Measurements from ENCODE around the gene STAG3. TPM values are rescaled to one million over a fixed set of nuclear protein-coding genes. Genes with fewer than 3 reads are reported as not detected.

Gene STAG3
- total and polyA plus RNA-seq, 4 donors: 2.0 to 2.8 (median 2.1) TPM

DNA sequence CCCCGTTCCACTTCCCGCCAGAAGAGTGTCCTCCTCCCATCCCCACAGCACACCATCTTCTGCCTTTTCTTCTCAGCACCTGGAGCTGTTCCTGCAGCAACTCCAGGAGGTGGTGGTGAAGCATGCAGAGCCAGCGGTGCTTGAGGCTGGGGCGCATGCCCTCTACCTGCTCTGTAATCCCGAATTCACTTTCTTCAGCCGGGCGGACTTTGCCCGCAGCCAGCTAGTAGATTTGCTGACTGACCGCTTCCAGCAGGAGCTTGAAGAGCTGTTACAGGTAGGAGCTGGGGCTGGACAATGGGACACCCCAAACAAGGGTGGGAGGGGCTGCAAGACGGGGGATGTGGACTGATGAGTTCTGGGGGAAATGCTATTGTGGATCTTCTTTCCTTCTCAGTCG, 23.0 kb downstream of the STAG3 start:
- Histone ChIP-seq H3K9ac (ENCODE audit: insufficient read depth in 1 of 2, low read length in 2 of 2) (no peak overlapping the region), H3K27me3 (ENCODE audit: control insufficient read depth in 3 of 3, insufficient read depth in 3 of 3, low read length in 2 of 3) (no peaks in the 10 kb centered on the region), H3K27ac (ENCODE audit: low read depth in 1 of 2, low read length in 1 of 2) (no peak overlapping the region), H3K9me3 (ENCODE audit: control insufficient read depth in 4 of 4, insufficient read depth in 3 of 4, low read length in 3 of 4) (no peaks in the 10 kb centered on the region), H3K36me3 (ENCODE audit: control insufficient read depth in 4 of 4, insufficient read depth in 4 of 4, low read length in 4 of 4) (no peaks in the 10 kb centered on the region), H3K4me3 (no peak overlapping the region), H3K4me1 (ENCODE audit: control insufficient read depth in 5 of 5, insufficient read depth in 5 of 5, low read length in 5 of 5) (no peaks in the 10 kb centered on the region)
- TF ChIP-seq, protein P1, sequence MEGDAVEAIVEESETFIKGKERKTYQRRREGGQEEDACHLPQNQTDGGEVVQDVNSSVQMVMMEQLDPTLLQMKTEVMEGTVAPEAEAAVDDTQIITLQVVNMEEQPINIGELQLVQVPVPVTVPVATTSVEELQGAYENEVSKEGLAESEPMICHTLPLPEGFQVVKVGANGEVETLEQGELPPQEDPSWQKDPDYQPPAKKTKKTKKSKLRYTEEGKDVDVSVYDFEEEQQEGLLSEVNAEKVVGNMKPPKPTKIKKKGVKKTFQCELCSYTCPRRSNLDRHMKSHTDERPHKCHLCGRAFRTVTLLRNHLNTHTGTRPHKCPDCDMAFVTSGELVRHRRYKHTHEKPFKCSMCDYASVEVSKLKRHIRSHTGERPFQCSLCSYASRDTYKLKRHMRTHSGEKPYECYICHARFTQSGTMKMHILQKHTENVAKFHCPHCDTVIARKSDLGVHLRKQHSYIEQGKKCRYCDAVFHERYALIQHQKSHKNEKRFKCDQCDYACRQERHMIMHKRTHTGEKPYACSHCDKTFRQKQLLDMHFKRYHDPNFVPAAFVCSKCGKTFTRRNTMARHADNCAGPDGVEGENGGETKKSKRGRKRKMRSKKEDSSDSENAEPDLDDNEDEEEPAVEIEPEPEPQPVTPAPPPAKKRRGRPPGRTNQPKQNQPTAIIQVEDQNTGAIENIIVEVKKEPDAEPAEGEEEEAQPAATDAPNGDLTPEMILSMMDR (IDR thresholded peaks at IDR 0.05; ENCODE audit: control extremely low read depth, extremely low read depth): no peak
- no peak for ATAC-seq (ENCODE audit: insufficient read depth, low FRiP score)
- WGBS, 2 donors: 79 to 89% methylated on average over 11 of the region's 11 CpGs
- no peak for DNase-seq

DNA sequence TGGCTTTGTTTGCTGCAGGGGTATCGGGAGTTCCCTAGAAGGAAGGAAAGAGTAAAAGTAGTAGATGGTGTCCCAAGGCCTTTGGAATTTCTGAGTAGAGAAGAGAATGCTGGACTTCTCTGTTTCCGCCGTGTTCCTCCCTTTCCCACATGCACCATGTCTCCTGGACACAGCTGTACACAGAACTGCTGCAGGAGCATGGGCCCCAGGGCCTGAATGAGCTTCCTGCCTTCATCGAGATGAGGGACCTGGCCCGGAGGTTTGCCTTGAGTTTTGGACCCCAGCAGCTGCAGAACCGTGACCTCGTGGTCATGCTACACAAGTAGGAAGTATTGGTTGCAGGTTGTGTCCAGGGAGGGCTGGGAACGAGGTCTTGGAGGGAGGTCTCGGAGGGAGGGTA, 26.7 kb downstream of the STAG3 start:
- TF ChIP-seq, protein P1 (IDR thresholded peaks at IDR 0.05; ENCODE audit: control extremely low read depth, extremely low read depth): no peak
- WGBS, 2 donors: 86 to 87% methylated on average over 9 of the region's 9 CpGs
- no peak overlapping the region for H3K4me3 ChIP-seq
- H3K9me3 ChIP-seq (ENCODE audit: control insufficient read depth in 4 of 4, insufficient read depth in 3 of 4, low read length in 3 of 4): no peaks in the 10 kb centered on the region
- ATAC-seq (ENCODE audit: insufficient read depth, low FRiP score) (no peak), DNase-seq (no peak)
- H3K36me3 ChIP-seq (ENCODE audit: control insufficient read depth in 4 of 4, insufficient read depth in 4 of 4, low read length in 4 of 4): no peaks in the 10 kb centered on the region
- no peak overlapping the region for H3K9ac ChIP-seq (ENCODE audit: insufficient read depth in 1 of 2, low read length in 2 of 2)
- H3K27ac ChIP-seq (ENCODE audit: low read depth in 1 of 2, low read length in 1 of 2): no peak overlapping the region
- peaks cover 0 to 4% (median 0%) of the 10 kb centered on the region in 5 donors for H3K4me1 ChIP-seq (ENCODE audit: control insufficient read depth in 5 of 5, insufficient read depth in 5 of 5, low read length in 5 of 5)
- no peaks in the 10 kb centered on the region for H3K27me3 ChIP-seq (ENCODE audit: control insufficient read depth in 3 of 3, insufficient read depth in 3 of 3, low read length in 2 of 3)

DNA sequence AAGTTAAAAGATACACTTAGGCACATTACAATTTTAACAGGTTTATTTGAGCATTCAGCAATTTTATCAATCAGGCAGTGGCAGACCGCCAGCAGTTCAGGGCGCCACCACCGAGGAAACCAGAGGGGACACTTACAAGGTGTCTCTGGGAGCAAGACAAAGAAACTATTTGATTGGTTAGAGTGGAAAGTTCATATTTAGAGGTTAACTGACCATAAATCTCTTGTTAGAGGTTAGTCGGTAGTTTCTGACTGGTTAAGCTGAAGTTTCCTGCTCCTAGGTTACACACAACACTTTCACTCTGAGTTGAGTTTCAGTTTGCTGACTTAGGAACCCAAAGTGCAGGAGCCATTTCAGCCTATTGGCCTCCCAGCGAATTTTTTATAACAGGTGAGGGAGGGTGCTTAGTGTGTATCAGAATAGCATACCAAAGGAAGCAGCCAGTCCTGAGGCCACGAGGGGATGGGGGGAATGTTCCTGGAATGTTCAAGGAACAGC, 31.2 kb downstream of the STAG3 start:
- 45 to 70% methylated on average over 6 of the region's 6 CpGs for WGBS, 2 donors
- H3K4me1 ChIP-seq (ENCODE audit: control insufficient read depth in 5 of 5, insufficient read depth in 5 of 5, low read length in 5 of 5): peaks cover 0 to 4% (median 0%) of the 10 kb centered on the region in 5 donors
- H3K9me3 ChIP-seq (ENCODE audit: control insufficient read depth in 4 of 4, insufficient read depth in 3 of 4, low read length in 3 of 4): no peaks in the 10 kb centered on the region
- TF ChIP-seq, protein P1 (IDR thresholded peaks at IDR 0.05; ENCODE audit: control extremely low read depth, extremely low read depth): no peak
- no peak overlapping the region for H3K9ac ChIP-seq (ENCODE audit: insufficient read depth in 1 of 2, low read length in 2 of 2)
- H3K27ac ChIP-seq (ENCODE audit: low read depth in 1 of 2, low read length in 1 of 2): no peak overlapping the region
- peak in 2 of 3 donors; percentile 21 to 22 for DNase-seq
- no peaks in the 10 kb centered on the region for H3K36me3 ChIP-seq (ENCODE audit: control insufficient read depth in 4 of 4, insufficient read depth in 4 of 4, low read length in 4 of 4)
- H3K27me3 ChIP-seq (ENCODE audit: control insufficient read depth in 3 of 3, insufficient read depth in 3 of 3, low read length in 2 of 3): no peaks in the 10 kb centered on the region
- ATAC-seq (ENCODE audit: insufficient read depth, low FRiP score): no peak
- no peak overlapping the region for H3K4me3 ChIP-seq

DNA sequence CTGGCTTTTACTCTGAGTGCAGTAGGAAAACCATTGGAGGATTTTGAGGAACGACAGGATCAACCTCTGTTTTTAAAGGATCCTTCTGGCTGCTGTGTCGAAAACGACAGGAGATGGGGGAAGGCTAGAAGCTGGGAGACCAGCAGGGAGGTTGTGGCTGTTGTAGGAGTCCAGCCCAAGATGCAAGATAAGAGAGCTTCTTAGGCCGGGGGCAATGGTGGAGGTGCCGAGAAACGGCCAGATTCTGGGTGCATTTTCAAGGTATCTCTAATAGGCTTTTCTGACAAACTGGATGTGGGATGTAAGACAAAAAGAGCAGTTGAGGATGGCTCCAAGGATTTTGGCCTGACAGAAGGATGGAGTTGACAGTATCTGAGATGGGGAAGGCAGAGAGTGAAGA, 31.8 kb downstream of the STAG3 start:
- WGBS, 2 donors: 57 to 77% methylated on average over 6 of the region's 6 CpGs
- Histone ChIP-seq H3K36me3 (ENCODE audit: control insufficient read depth in 4 of 4, insufficient read depth in 4 of 4, low read length in 4 of 4) (no peaks in the 10 kb centered on the region), H3K9me3 (ENCODE audit: control insufficient read depth in 4 of 4, insufficient read depth in 3 of 4, low read length in 3 of 4) (no peaks in the 10 kb centered on the region), H3K27ac (ENCODE audit: low read depth in 1 of 2, low read length in 1 of 2) (no peak overlapping the region), H3K27me3 (ENCODE audit: control insufficient read depth in 3 of 3, insufficient read depth in 3 of 3, low read length in 2 of 3) (no peaks in the 10 kb centered on the region), H3K4me1 (ENCODE audit: control insufficient read depth in 5 of 5, insufficient read depth in 5 of 5, low read length in 5 of 5) (peaks cover 0 to 4% (median 0%) of the 10 kb centered on the region in 5 donors), H3K9ac (ENCODE audit: insufficient read depth in 1 of 2, low read length in 2 of 2) (no peak overlapping the region), H3K4me3 (no peak overlapping the region)
- TF ChIP-seq, protein P1 (IDR thresholded peaks at IDR 0.05; ENCODE audit: control extremely low read depth, extremely low read depth): no peak
- DNase-seq: no peak
- no peak for ATAC-seq (ENCODE audit: insufficient read depth, low FRiP score)
